NCI-H1436 treated with DMSO at 0.1 percent for 48 hours (cell line): ENCODE results near the gene SLC35F6.

Experiments
- DNase-seq: peaks from one replicate; lab custom pipeline; 2025; lab: John Stamatoyannopoulos, UW

SLC35F6 gene

GRCh38 chr2:26822877-26823276, 58.8 kb downstream of the SLC35F6 start:
- DNase-seq: no peak
